Stomach (tissue), 4 donors: Measurements from ENCODE around the gene MEGF10.

Experiments used
- EP300 ChIP-seq: sonication (generic); formaldehyde crosslinking; IDR thresholded peaks from one replicate; pipeline ENCODE4 v1.6.1; 2017; ENCODE audit warnings: antibody characterized with exemption
- POLR2A ChIP-seq, 4 donors: fragments of 450-650 bp; IDR thresholded peaks; one replicate each; pipeline ENCODE4 v1.6.1; 2016; ENCODE audit warnings: antibody characterized with exemption in 4 of 4, control low read depth in 2 of 4, mild to moderate bottlenecking in 1 of 4, moderate library complexity in 1 of 4
- TF ChIP-seq, protein P1 (sequence below), 7 experiments: fragments of 450-650 bp in 4 of 7; fragments of 200-600 bp in 3 of 7; sonication (generic) in 3 of 7; IDR thresholded peaks; one replicate each; pipeline ENCODE4 v1.5.1; 2016 to 2019; ENCODE audit warnings: antibody characterized with exemption in 7 of 7, control low read depth in 2 of 7, mild to moderate bottlenecking in 1 of 7

DNA sequence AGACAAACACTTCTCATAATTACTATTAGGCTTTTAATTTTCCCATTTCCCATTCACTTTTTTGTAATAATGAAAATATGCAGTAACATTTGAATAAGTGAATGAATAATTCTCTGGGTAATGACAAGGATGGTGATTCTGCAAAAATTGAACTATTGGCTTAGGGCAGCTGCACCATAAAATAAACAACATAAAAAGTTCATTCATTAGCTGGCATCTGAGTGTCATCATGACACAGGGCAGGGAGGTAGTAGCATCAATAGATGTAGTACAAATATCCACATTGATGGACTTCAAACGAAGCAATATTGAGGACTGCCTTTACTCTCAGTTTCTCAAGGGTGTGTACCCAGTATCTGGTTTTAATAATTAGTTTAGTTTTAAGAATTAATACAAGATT, 4.9 kb downstream of the MEGF10 start:
- TF ChIP-seq POLR2A (IDR thresholded peaks at IDR 0.05), result no peak
- TF ChIP-seq, protein P1, sequence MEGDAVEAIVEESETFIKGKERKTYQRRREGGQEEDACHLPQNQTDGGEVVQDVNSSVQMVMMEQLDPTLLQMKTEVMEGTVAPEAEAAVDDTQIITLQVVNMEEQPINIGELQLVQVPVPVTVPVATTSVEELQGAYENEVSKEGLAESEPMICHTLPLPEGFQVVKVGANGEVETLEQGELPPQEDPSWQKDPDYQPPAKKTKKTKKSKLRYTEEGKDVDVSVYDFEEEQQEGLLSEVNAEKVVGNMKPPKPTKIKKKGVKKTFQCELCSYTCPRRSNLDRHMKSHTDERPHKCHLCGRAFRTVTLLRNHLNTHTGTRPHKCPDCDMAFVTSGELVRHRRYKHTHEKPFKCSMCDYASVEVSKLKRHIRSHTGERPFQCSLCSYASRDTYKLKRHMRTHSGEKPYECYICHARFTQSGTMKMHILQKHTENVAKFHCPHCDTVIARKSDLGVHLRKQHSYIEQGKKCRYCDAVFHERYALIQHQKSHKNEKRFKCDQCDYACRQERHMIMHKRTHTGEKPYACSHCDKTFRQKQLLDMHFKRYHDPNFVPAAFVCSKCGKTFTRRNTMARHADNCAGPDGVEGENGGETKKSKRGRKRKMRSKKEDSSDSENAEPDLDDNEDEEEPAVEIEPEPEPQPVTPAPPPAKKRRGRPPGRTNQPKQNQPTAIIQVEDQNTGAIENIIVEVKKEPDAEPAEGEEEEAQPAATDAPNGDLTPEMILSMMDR (IDR thresholded peaks at IDR 0.05), result no peak
- no peak for TF ChIP-seq EP300
